ENCODE results near the gene JDP2.

Gene JDP2

GRCh38 chr14:75479770-75480600 lies 52.2 kb downstream of the JDP2 start:
- DNase-seq (ENCODE audit: low read depth in 2 of 2, low spot score in 1 of 2), result no peak

DNA sequence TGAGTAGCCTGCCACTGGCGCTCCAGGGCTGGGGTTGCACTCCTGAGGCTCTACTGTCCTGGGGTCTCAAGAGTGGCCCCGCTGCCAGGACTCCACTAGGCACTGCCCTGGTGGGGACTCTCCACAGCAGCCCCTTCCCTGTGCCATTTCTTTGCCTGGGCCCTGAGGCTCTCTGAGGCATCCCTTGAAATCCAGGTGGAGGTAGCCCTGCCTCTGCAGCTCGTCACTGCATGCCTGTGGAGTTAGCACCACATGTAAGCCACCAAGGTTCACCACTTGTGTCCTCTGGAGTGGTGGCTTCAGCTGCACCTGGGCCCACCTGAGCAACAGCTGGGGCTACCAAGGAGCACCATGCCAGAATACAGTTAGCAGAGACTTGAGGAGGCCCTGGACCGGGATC lies 54.5 kb downstream of the JDP2 start:
- no peak for DNase-seq (ENCODE audit: low read depth in 2 of 2, low spot score in 1 of 2)

DNA sequence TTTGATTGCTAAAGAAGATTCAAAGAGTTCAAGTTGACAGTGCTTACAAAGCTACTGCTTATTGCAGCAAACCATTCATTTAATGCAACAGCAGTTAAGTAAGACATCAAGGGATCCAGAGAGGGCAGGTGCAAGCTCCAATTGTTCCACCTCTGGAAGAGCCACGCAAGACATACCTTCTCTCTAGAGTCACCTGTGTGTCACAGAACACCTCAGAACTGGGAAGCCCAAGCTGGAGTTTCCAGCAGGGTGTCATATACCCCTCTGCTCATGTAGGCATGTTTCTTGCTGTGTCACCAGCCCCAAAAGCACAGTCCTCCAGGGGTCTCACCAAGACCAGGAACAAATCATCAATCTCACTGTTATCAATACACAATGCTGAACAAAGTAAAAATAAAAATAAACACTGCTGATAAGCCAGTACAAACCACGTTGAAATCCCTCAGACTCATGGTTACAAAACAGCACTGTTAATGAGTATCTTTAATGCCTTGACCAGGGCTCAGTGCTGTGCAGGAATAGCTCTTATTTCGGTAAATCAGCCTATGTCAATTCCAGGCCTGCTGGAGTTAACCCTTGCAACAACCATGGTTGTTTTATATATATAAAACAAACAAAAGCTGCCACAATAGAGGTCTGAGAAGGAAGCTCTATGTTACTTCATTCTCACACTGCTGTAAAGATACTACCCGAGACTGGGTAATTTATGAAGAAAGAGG lies 57.0 kb downstream of the JDP2 start:
- no peak for DNase-seq (ENCODE audit: low read depth in 2 of 2, low spot score in 1 of 2)

DNA sequence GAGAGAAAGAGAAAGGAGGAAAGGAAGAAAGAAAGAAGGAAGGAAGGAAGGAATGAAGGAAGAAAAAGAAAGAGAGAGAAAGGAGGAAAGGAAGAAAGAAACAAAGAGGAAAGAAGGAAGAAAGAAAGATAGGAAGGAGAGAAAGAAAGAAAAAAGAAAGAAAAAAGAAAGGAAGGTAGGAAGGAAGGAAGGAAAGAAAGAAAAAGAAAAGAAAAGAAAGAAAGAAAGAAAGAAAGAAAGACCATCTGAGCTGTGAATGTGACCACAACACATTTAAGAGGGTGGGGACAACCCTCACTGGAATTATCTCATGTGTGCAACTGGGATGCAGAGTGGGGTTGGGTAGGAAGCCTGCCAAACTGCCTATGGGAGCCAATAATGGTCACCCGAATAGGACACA lies 58.5 kb downstream of the JDP2 start:
- no peak for DNase-seq (ENCODE audit: low read depth in 2 of 2, low spot score in 1 of 2)

- DNase-seq (ENCODE audit: low read depth in 2 of 2, low spot score in 1 of 2), result no peak
Measured at GRCh38 chr14:75487155-75487671, 59.4 kb downstream of the JDP2 start.

DNA sequence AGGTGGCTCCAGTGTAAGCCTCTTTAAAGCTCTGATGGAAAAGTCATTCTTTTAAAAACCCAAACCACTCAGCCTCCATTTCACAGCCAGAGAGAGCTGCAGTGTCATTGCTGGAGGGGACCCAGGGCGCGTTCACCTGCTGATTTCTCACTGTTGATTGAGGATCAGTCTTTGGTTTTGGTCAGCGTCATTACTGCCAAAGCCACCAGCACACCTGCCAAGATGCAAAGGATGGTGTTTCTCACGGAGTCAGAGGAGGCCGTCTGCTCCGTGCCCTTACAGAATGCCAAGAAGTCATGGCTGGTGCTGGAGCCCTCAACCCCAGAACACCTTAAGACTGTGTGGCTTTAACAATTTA lies 61.6 kb downstream of the JDP2 start:
- no peak for DNase-seq (ENCODE audit: low read depth in 2 of 2, low spot score in 1 of 2)

- no peak for DNase-seq (ENCODE audit: low read depth in 2 of 2, low spot score in 1 of 2)
Measured at GRCh38 chr14:75491376-75491978, 63.7 kb downstream of the JDP2 start.

- no peak for DNase-seq (ENCODE audit: low read depth in 2 of 2, low spot score in 1 of 2)
Measured at GRCh38 chr14:75492832-75493591, 65.2 kb downstream of the JDP2 start.

- no peak for DNase-seq (ENCODE audit: low read depth in 2 of 2, low spot score in 1 of 2)
Measured at GRCh38 chr14:75493592-75494087, 65.8 kb downstream of the JDP2 start.

GRCh38 chr14:75494896-75495295 lies 67.1 kb downstream of the JDP2 start:
- no peak for DNase-seq (ENCODE audit: low read depth in 2 of 2, low spot score in 1 of 2)

DNA sequence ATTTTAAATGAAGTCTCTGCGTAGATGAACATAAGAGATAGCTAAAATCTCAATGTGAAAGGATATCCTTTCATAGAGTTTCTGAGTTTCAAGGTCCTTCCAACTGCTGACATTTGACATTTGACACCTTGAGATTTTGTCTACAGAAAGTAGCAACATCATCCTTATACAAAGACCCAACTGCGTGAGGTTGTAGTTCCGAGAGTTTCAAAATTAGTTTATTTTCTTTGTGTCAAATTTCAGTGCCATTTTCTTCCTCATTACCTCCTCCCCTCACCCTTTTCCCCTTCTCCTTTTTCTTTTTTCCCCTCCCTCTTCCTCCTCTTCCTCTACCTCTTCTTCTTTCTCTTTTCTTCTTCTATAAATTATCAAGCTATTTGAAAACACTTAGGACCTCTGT lies 67.6 kb downstream of the JDP2 start:
- DNase-seq (ENCODE audit: low read depth in 2 of 2, low spot score in 1 of 2), result no peak

GRCh38 chr14:75495882-75496281 lies 68.1 kb downstream of the JDP2 start:
- DNase-seq (ENCODE audit: low read depth in 2 of 2, low spot score in 1 of 2), result no peak

GRCh38 chr14:75496755-75497154 lies 68.9 kb downstream of the JDP2 start:
- DNase-seq (ENCODE audit: low read depth in 2 of 2, low spot score in 1 of 2), result no peak

DNA sequence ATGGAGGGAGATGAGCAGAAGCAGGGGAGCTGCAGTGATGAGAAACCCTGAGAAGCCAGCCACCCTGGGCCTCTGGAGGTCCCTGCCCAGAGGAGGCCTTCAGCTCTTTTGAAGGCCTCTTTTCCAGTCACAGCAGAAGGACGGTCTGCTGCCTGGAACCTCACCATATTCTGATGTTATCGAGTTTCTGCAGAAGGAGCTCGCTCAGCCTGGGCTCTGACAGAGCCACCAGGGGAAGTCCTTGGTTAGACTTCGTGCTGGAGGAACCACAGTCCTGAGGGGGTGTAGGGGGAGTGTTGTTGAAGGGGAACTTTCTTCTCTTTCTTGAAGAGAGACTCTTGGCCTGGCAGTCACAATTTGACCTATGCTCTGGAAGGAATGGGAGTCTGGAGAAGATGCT lies 69.4 kb downstream of the JDP2 start:
- DNase-seq (ENCODE audit: low read depth in 2 of 2, low spot score in 1 of 2), result no peak

- DNase-seq (ENCODE audit: low read depth in 2 of 2, low spot score in 1 of 2), result no peak
Measured at GRCh38 chr14:75497701-75498100, 69.9 kb downstream of the JDP2 start.

DNA sequence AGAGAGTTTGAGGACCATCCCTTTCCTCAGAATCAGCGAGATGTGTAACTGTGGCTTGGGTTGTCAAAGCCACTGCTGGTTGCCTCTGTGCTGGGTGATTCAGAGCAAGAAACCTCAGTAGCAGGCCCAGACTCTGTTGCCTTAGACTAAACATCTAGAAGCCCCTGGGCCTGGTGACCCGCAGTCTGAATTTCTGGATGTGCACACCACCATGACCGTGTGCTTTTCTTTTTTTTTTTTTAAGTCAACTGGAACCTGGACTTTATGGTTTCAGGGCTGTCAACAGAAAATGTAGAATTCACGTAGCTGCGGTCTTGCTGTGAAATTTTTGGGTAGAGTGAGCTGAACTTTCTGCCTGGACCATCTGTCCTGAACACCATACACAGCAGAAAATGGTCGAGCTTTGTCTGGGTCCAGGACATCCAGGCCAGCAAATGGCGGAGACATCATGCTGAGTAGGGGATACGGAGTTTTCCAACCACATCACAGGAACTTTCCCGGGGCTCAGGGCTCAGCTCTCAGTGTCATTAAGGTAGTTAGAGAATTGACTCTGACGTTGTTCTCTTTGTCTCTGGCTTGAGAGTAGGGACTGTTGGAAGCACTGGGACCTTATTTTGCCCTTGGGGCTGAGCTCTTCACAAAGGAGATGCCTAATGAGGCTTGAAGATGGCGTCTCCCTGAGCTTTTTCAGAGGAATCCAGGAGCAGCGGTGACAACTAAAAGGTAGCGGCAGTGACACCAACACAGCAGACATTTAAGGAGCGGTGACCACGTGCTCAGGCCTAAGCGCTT lies 71.5 kb downstream of the JDP2 start:
- no peak for DNase-seq (ENCODE audit: low read depth in 2 of 2, low spot score in 1 of 2)

DNA sequence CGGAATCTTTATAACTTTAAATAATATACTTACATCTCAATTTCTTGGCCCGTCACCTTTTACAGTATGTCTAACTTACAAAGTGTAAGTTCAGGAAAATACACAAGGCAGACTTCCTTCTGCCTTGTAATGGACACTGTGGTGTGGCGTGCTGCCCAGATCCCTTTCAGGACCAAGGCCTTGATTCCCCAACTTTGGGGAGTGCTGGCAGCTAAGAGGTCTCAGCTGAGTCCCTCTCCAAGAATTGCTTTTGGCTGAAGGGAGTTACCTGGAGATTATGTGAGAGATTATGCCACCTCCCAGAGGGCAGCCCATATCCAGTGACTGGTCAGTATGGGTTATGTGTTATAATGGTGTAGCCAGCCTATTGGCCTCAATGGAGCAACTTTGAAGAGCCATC lies 73.3 kb downstream of the JDP2 start:
- DNase-seq (ENCODE audit: low read depth in 2 of 2, low spot score in 1 of 2), result no peak

- DNase-seq (ENCODE audit: low read depth in 2 of 2, low spot score in 1 of 2), result no peak
Measured at GRCh38 chr14:75504411-75504810, 76.6 kb downstream of the JDP2 start.

DNA sequence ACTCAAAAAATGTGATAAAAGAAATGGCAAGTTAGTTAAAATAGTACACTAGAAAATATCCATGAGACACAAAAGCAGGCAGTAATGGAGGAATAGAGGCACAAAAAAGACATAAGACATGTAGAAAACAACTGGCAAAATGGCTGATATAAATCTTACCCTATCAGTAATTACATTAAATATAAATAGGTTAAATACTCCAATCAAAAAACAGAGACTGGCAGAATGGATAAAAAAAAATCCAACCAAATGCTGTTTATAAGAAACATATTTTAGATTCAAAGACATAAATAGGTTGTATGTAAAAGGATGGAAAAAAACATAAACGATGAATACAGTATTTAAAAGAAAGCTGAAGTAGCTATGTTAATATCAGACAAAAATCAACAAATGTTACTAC lies 79.1 kb downstream of the JDP2 start:
- no peak for DNase-seq (ENCODE audit: low read depth in 2 of 2, low spot score in 1 of 2)

GRCh38 chr14:75510547-75510946 lies 82.7 kb downstream of the JDP2 start:
- no peak for DNase-seq (ENCODE audit: low read depth in 2 of 2, low spot score in 1 of 2)
